ENCODE measurements around the gene PCSK1N. TPM values are rescaled to one million over a fixed set of nuclear protein-coding genes. Genes with fewer than 3 reads are reported as not detected.

Gene PCSK1N
- total and polyA plus RNA-seq, 9 of the 15 experiments (the other 6 are each of a cell fraction or from before 2014, with no cell fraction given), result 0.07 to 0.55 (median 0.54) TPM; not detected in 6

GRCh38 chrX:48789366-48790220 lies 45.8 kb downstream of the PCSK1N start (continued):
- TF ChIP-seq NFYB (IDR thresholded peaks at IDR 0.05; ENCODE audit: extremely low read depth, insufficient read length), result no peak
- no peak for TF ChIP-seq MYNN (IDR thresholded peaks at IDR 0.05)
- TF ChIP-seq MYNN (CRISPR knock-in tag; IDR thresholded peaks at IDR 0.05), result no peak
- no peak for TF ChIP-seq MAX (CRISPR knock-in tag; IDR thresholded peaks at IDR 0.05)
- peak; percentile 34; the same call in 1 of the 2 replicates for TF ChIP-seq PATZ1 (CRISPR knock-in tag; IDR thresholded peaks at IDR 0.05; ENCODE audit: borderline replicate concordance)
- TF ChIP-seq TAF7 (tag; IDR thresholded peaks at IDR 0.05), result no peak
- TF ChIP-seq MITF (IDR thresholded peaks at IDR 0.05), result no peak
- no peak for TF ChIP-seq POLR2H (tag; IDR thresholded peaks at IDR 0.05; ENCODE audit: low read depth)
- TF ChIP-seq LARP7 (IDR thresholded peaks at IDR 0.05), result peak; percentile 28; the same call in 1 of the 2 replicates
- TF ChIP-seq MXD1 (CRISPR knock-in tag; IDR thresholded peaks at IDR 0.05; ENCODE audit: borderline replicate concordance, poor library complexity, severe bottlenecking), result no peak
- TF ChIP-seq OTX1 (CRISPR knock-in tag; IDR thresholded peaks at IDR 0.05), result 0 out of 2 replicates have a peak, but pooled peaks have one; percentile 7
- TF ChIP-seq EP300 (IDR thresholded peaks at IDR 0.05; ENCODE audit: low read length), result peak; percentile 38; the same call in 1 of the 2 replicates
- no peak for TF ChIP-seq RBM39 (optimal IDR thresholded peaks at IDR 0.05; ENCODE audit: low read depth, low read length)
- TF ChIP-seq ZNF316 (IDR thresholded peaks at IDR 0.05), result no peak
- TF ChIP-seq MNT (conservative IDR thresholded peaks at IDR 0.05), result no peak
- TF ChIP-seq ZNF740 (CRISPR knock-in tag; IDR thresholded peaks at IDR 0.05), result peak; percentile 61; the same call in 1 of the 2 replicates
- TF ChIP-seq ZNF740 (tag; IDR thresholded peaks at IDR 0.05), result peak in 1 of 2 experiments; percentile 58; a peak in 1 of 4 replicates
- TF ChIP-seq BRD9 (IDR thresholded peaks at IDR 0.05; ENCODE audit: low read depth, partially characterized antibody), result no peak
- no peak for TF ChIP-seq ZNF384 (IDR thresholded peaks at IDR 0.05; ENCODE audit: low read depth, low read length)
- TF ChIP-seq HLTF (IDR thresholded peaks at IDR 0.05), result no peak

Data from K562 (cell line).